HepG2 (cell line): Measurements from ENCODE around the gene HOXA13. TPM values are rescaled to one million over a fixed set of nuclear protein-coding genes. Genes with fewer than 3 reads are reported as not detected.

Experiments used
- ATAC-seq: fragments of 200-7000 bp; cut with Tn5 transposase; 3 replicates; pipeline ENCODE4 v1.9.1; 2020; ENCODE audit warnings: mild to moderate bottlenecking, moderate library complexity
- BruUV-seq: library from RNA; stranded (reverse); fragments of 400-500 nt; replicated peaks from 2 replicates; lab custom pipeline; 2021; lab: Mats Ljungman, UMichigan
- CTCF ChIA-PET: fragments of 300-600 bp; formaldehyde crosslinking; extraction: SDS; loops from one replicate; lab custom pipeline; 2021; ENCODE audit warnings: low total read pairs, inconsistent platforms, low intra/inter-chr PET ratio; lab: Yijun Ruan, JAX
- POLR2A ChIA-PET: fragments of 350-600 bp; sonication (Branson Sonifier 250); formaldehyde crosslinking; loops from one replicate; lab custom pipeline; 2020; ENCODE audit warnings: antibody characterized with exemption, inconsistent platforms; lab: Yijun Ruan, JAX
- DNase-seq: peaks from one replicate; pipeline ENCODE4 v3.0.0-alpha.2; 2015; ENCODE audit warnings: low spot score
- FAIRE-seq: peaks from 3 replicates; lab custom pipeline; 2011; peaks lifted over from hg19 to GRCh38; lab: Jason Lieb, UNC
- H2AFZ ChIP-seq: one replicate; pipeline ENCODE4 v1.6.1; 2011; ENCODE audit warnings: low read length, inconsistent platforms
- H3K27ac ChIP-seq: fragments of 300-600 bp; 3 replicates; pipeline ENCODE4 v1.8.0; 2011; ENCODE audit warnings: mixed run types, mild to moderate bottlenecking, mixed read lengths, low read length, inconsistent platforms; ENCODE audit not compliant: insufficient read depth; ENCODE audit errors: extremely low read length
- H3K27me3 ChIP-seq, 2 experiments: fragments of 200-600 bp in 1 of 2; 2 replicates in 1 of 2; 3 replicates in 1 of 2; pipeline versions ENCODE4 v1.6.0 to v1.8.0; 2011; ENCODE audit warnings: low read length in 2 of 2, mild to moderate bottlenecking in 2 of 2, moderate library complexity in 2 of 2, inconsistent platforms in 1 of 2; ENCODE audit not compliant: insufficient read depth in 2 of 2, control insufficient read depth in 1 of 2
- H3K36me3 ChIP-seq, 2 experiments: fragments of 200-600 bp in 1 of 2; replicated peaks in 1 of 2; 2 replicates in 1 of 2; 3 replicates in 1 of 2; pipeline versions ENCODE4 v1.5.1 to v1.8.0; 2011; ENCODE audit warnings: low read length in 2 of 2, inconsistent platforms in 1 of 2; ENCODE audit not compliant: insufficient read depth in 2 of 2, control insufficient read depth in 1 of 2
- H3K4me1 ChIP-seq: 2 replicates; pipeline ENCODE4 v1.5.1; 2012; ENCODE audit warnings: low read length, inconsistent platforms; ENCODE audit not compliant: insufficient read depth
- H3K4me2 ChIP-seq: 2 replicates; pipeline ENCODE4 v1.6.0; 2011; ENCODE audit warnings: low read depth, low read length, inconsistent platforms
- H3K4me3 ChIP-seq, 3 experiments: fragments of 200-600 bp in 1 of 3; sonication (generic), shearing (Covaris generic) in 1 of 3; replicated peaks in 1 of 3; 2 replicates each; pipeline ENCODE4 v1.5.1; 2011 to 2016; ENCODE audit warnings: low read length in 3 of 3, inconsistent platforms in 2 of 3, low read depth in 2 of 3, mild to moderate bottlenecking in 2 of 3, control low read depth in 1 of 3, mixed read lengths in 1 of 3; ENCODE audit not compliant: insufficient read depth in 1 of 3
- H3K79me2 ChIP-seq: one replicate; pipeline ENCODE4 v1.6.1; 2011; ENCODE audit warnings: low read length, inconsistent platforms; ENCODE audit not compliant: insufficient read depth
- H3K9ac ChIP-seq: 2 replicates; pipeline ENCODE4 v1.6.0; 2011; ENCODE audit warnings: mild to moderate bottlenecking, low read depth, low read length, inconsistent platforms; ENCODE audit not compliant: insufficient read depth
- H3K9me3 ChIP-seq: 2 replicates; pipeline ENCODE4 v1.5.1; 2012; ENCODE audit warnings: mild to moderate bottlenecking, low read length
- H4K20me1 ChIP-seq: 2 replicates; pipeline ENCODE4 v1.6.0; 2011; ENCODE audit warnings: inconsistent platforms, mild to moderate bottlenecking, low read length, moderate library complexity; ENCODE audit not compliant: insufficient read depth
- ATF7-NPFF ChIP-seq: sonication (generic); formaldehyde crosslinking; IDR thresholded peaks from 2 replicates; pipeline ENCODE4 v1.8.1; 2023; ENCODE audit warnings: mild to moderate bottlenecking, low read depth, missing genetic modification reagents, moderate library complexity
- DZIP1 ChIP-seq: sonication (generic); formaldehyde crosslinking; IDR thresholded peaks from 2 replicates; pipeline ENCODE4 v1.5.0; 2020; ENCODE audit warnings: mild to moderate bottlenecking, missing genetic modification reagents
- GFI1 ChIP-seq: sonication (generic); formaldehyde crosslinking; IDR thresholded peaks from 2 replicates; pipeline ENCODE4 v1.5.0; 2020; ENCODE audit warnings: missing genetic modification reagents, mild to moderate bottlenecking, borderline replicate concordance
- MATR3 ChIP-seq: sonication (generic); formaldehyde crosslinking; IDR thresholded peaks from 2 replicates; pipeline ENCODE4 v1.4.0; 2020; ENCODE audit warnings: missing genetic modification reagents
- NR2F2 ChIP-seq: IDR thresholded peaks from 2 replicates; pipeline ENCODE4 v1.6.1; 2012; ENCODE audit warnings: low read depth, inconsistent platforms, borderline replicate concordance
- SATB2 ChIP-seq: sonication (generic); formaldehyde crosslinking; IDR thresholded peaks from 2 replicates; pipeline ENCODE4 v1.5.0; 2020; ENCODE audit warnings: missing genetic modification reagents
- SETDB1 ChIP-seq: sonication (generic); formaldehyde crosslinking; IDR thresholded peaks from 2 replicates; pipeline ENCODE4 v1.5.1; 2020; ENCODE audit warnings: missing genetic modification reagents, mild to moderate bottlenecking, borderline replicate concordance
- ZNF331 ChIP-seq: sonication (generic); formaldehyde crosslinking; IDR thresholded peaks from 2 replicates; pipeline ENCODE4 v1.4.0; 2020; ENCODE audit warnings: missing genetic modification reagents
- ZNF777 ChIP-seq: sonication (generic); formaldehyde crosslinking; IDR thresholded peaks from 2 replicates; pipeline ENCODE4 v1.4.0; 2020; ENCODE audit warnings: missing genetic modification reagents
- ZNF879 ChIP-seq: sonication (generic); formaldehyde crosslinking; IDR thresholded peaks from 2 replicates; pipeline ENCODE4 v1.8.1; 2023; ENCODE audit warnings: missing genetic modification reagents
- WGBS: methylation state at CpG from one replicate; pipeline ENCODE4 v1.1.6; 2017; ENCODE audit warnings: low lambda C conversion rate; 5-methylcytosine and 5-hydroxymethylcytosine counted together
- in situ Hi-C: cut with HindIII; loops from 2 replicates; pipeline ENCODE4 v1.10.0; 2017; ENCODE audit warnings: low pct_unique_long_range_greater_than_20kb; ENCODE audit not compliant: extremely low pct_ligation_motif_present
- intact Hi-C: fragments of 100-400 bp; cut with micrococcal nuclease; formaldehyde crosslinking; loops from one replicate; pipeline ENCODE4 v1.10.0; 2022; ENCODE audit not compliant: unreplicated experiment
- polyA plus RNA-seq, 8 experiments: library from polyadenylated mRNA; depleted of rRNA in 3 of 8; stranded (reverse) in 7 of 8; unstranded in 1 of 8; fragments of >200 nt; fragmentation: Illumina TruSeq in 4 of 8; extraction: Trizol in 4 of 8; gene quantifications; 2 replicates each; pipeline versions ENCODE4 v1.2.1 to v1.2.3, GENCODE V29; 2011 to 2016; ENCODE audit warnings: low read depth in 4 of 8, missing spikeins in 1 of 8, mixed read lengths in 1 of 8; ENCODE audit not compliant: insufficient read depth in 1 of 8
- total RNA-seq, 5 experiments: library from RNA; depleted of rRNA; stranded (reverse); fragments of >200 nt; fragmentation: Illumina TruSeq; extraction: Trizol; gene quantifications; 2 replicates each; pipeline ENCODE4 v1.2.3, GENCODE V29; 2016; ENCODE audit warnings: low read depth in 1 of 5
- TF ChIP-seq, protein P1 (sequence below): IDR thresholded peaks from 2 replicates; pipeline ENCODE4 v1.6.1; 2016; ENCODE audit warnings: low read depth, borderline replicate concordance
- TF ChIP-seq, protein P2 (sequence below): IDR thresholded peaks from 2 replicates; pipeline ENCODE4 v1.6.1; 2012; ENCODE audit warnings: low read depth, low read length, improper control_type of control experiment
- TF ChIP-seq, protein P3 (sequence below): sonication (generic); formaldehyde crosslinking; IDR thresholded peaks from 2 replicates; pipeline ENCODE4 v1.5.0; 2020; ENCODE audit warnings: missing genetic modification reagents
- TF ChIP-seq, protein P4 (sequence below): sonication (generic); formaldehyde crosslinking; IDR thresholded peaks from 2 replicates; pipeline ENCODE4 v1.4.0; 2020; ENCODE audit warnings: missing genetic modification reagents

Gene HOXA13
- total and polyA plus RNA-seq, 2 of the 13 experiments (the other 11 are each of a cell fraction or from before 2014, with no cell fraction given) = 0.01 to 0.04 TPM

GRCh38 chr7:27203365-27203953 lies 3.6 kb upstream of the HOXA13 start:
- Histone ChIP-seq H2AFZ (no peak overlapping the region), H3K79me2 (no peaks in the 10 kb centered on the region), H3K9me3 (no peaks in the 10 kb centered on the region), H3K4me3 (no peak overlapping the region), H3K9ac (no peak overlapping the region), H3K27me3 (peaks cover 17 to 83% of the 10 kb centered on the region in 2 experiments), H3K27ac (no peak overlapping the region), H3K36me3 (no peaks in the 10 kb centered on the region), H4K20me1 (peaks cover 3% of the 10 kb centered on the region; the same call in 1 of the 2 replicates), H3K4me2 (no peak overlapping the region), H3K4me1 (peaks cover 29% of the 10 kb centered on the region)
- 11% methylated on average over 8 of the region's 10 CpGs for WGBS
- DNase-seq (no peak), FAIRE-seq (no peak), ATAC-seq (no peak)
- ChIA-PET POLR2A (no interaction called here), CTCF (no interaction called here)
- TF ChIP-seq SETDB1 (CRISPR knock-in tag) (no peak), ATF7-NPFF (CRISPR knock-in tag) (no peak), ZNF777 (CRISPR knock-in tag) (no peak), GFI1 (CRISPR knock-in tag) (no peak), MATR3 (no peak), SATB2 (CRISPR knock-in tag) (no peak), DZIP1 (CRISPR knock-in tag) (no peak), ZNF331 (CRISPR knock-in tag) (no peak), NR2F2 (no peak), ZNF879 (CRISPR knock-in tag) (no peak)
- TF ChIP-seq, protein P1, sequence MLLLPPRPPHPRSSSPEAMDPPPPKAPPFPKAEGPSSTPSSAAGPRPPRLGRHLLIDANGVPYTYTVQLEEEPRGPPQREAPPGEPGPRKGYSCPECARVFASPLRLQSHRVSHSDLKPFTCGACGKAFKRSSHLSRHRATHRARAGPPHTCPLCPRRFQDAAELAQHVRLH (CRISPR knock-in tag) = no peak
- TF ChIP-seq, protein P2, sequence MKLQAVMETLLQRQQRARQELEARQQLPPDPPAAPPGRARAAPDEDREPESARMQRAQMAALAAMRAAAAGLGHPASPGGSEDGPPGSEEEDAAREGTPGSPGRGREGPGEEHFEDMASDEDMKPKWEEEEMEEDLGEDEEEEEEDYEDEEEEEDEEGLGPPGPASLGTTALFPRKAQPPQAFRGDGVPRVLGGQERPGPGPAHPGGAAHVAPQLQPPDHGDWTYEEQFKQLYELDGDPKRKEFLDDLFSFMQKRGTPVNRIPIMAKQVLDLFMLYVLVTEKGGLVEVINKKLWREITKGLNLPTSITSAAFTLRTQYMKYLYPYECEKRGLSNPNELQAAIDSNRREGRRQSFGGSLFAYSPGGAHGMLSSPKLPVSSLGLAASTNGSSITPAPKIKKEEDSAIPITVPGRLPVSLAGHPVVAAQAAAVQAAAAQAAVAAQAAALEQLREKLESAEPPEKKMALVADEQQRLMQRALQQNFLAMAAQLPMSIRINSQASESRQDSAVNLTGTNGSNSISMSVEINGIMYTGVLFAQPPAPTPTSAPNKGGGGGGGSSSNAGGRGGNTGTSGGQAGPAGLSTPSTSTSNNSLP = no peak
- TF ChIP-seq, protein P3, sequence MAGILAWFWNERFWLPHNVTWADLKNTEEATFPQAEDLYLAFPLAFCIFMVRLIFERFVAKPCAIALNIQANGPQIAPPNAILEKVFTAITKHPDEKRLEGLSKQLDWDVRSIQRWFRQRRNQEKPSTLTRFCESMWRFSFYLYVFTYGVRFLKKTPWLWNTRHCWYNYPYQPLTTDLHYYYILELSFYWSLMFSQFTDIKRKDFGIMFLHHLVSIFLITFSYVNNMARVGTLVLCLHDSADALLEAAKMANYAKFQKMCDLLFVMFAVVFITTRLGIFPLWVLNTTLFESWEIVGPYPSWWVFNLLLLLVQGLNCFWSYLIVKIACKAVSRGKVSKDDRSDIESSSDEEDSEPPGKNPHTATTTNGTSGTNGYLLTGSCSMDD (CRISPR knock-in tag) = no peak
- TF ChIP-seq, protein P4, sequence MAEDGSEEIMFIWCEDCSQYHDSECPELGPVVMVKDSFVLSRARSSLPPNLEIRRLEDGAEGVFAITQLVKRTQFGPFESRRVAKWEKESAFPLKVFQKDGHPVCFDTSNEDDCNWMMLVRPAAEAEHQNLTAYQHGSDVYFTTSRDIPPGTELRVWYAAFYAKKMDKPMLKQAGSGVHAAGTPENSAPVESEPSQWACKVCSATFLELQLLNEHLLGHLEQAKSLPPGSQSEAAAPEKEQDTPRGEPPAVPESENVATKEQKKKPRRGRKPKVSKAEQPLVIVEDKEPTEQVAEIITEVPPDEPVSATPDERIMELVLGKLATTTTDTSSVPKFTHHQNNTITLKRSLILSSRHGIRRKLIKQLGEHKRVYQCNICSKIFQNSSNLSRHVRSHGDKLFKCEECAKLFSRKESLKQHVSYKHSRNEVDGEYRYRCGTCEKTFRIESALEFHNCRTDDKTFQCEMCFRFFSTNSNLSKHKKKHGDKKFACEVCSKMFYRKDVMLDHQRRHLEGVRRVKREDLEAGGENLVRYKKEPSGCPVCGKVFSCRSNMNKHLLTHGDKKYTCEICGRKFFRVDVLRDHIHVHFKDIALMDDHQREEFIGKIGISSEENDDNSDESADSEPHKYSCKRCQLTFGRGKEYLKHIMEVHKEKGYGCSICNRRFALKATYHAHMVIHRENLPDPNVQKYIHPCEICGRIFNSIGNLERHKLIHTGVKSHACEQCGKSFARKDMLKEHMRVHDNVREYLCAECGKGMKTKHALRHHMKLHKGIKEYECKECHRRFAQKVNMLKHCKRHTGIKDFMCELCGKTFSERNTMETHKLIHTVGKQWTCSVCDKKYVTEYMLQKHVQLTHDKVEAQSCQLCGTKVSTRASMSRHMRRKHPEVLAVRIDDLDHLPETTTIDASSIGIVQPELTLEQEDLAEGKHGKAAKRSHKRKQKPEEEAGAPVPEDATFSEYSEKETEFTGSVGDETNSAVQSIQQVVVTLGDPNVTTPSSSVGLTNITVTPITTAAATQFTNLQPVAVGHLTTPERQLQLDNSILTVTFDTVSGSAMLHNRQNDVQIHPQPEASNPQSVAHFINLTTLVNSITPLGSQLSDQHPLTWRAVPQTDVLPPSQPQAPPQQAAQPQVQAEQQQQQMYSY (CRISPR knock-in tag) = no peak
- intact Hi-C loops (no loop called here), in situ Hi-C loops (loop anchor here (5.0 to 10.0 kb wide), 3 partner anchors 371 to 819 kb away; no protein-coding TSS in a partner anchor)
- no TSS peak for BruUV-seq
